ENCODE results near the gene GPC5.

GPC5 gene

DNA sequence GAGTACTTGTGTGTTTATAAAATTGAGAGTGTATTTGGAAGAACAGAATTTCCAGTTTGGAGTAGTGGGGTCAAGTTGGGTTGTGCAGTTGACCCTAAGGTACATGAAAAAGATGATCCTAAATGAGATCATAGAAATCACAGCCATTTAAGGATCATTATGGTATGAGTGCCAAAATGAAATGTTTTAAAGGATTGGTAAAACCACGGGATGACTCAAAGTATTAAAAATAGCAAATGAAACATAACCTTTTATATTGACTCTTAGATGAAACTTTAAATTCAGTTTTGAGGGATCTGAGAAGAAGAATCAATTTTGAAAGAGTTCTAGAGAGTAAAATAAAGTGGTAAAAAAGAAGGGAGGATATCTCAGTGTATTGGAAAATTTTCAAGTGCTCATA, 773.8 kb downstream of the GPC5 start:
- H3K27ac ChIP-seq (ENCODE audit: low read depth, low read length) = no peak overlapping the region
- no peaks in the 10 kb centered on the region for H3K27me3 ChIP-seq (ENCODE audit: low read length)
- TF ChIP-seq EZH2phosphoT487 (conservative IDR thresholded peaks at IDR 0.05; ENCODE audit: low read length) = no peak
- TF ChIP-seq, protein P1, sequence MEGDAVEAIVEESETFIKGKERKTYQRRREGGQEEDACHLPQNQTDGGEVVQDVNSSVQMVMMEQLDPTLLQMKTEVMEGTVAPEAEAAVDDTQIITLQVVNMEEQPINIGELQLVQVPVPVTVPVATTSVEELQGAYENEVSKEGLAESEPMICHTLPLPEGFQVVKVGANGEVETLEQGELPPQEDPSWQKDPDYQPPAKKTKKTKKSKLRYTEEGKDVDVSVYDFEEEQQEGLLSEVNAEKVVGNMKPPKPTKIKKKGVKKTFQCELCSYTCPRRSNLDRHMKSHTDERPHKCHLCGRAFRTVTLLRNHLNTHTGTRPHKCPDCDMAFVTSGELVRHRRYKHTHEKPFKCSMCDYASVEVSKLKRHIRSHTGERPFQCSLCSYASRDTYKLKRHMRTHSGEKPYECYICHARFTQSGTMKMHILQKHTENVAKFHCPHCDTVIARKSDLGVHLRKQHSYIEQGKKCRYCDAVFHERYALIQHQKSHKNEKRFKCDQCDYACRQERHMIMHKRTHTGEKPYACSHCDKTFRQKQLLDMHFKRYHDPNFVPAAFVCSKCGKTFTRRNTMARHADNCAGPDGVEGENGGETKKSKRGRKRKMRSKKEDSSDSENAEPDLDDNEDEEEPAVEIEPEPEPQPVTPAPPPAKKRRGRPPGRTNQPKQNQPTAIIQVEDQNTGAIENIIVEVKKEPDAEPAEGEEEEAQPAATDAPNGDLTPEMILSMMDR (IDR thresholded peaks at IDR 0.05; ENCODE audit: insufficient read depth, low read length, poor library complexity, severe bottlenecking) = no peak
- no peaks in the 10 kb centered on the region for H3K79me2 ChIP-seq (ENCODE audit: insufficient read depth, low read length)
- H2AFZ ChIP-seq (ENCODE audit: low read depth, low read length, severe bottlenecking) = no peak overlapping the region
- H4K20me1 ChIP-seq (ENCODE audit: low read depth, low read length) = no peaks in the 10 kb centered on the region
- no peaks in the 10 kb centered on the region for H3F3A ChIP-seq (ENCODE audit: insufficient read depth)
- H3K4me2 ChIP-seq (ENCODE audit: low read depth, low read length, poor library complexity, severe bottlenecking) = no peak overlapping the region
- H3K9me2 ChIP-seq (replicated peaks; ENCODE audit: insufficient read depth, low read length) = 0 out of 2 replicates have a peak, but pooled peaks cover 5% of the 10 kb centered on the region
- H3K36me3 ChIP-seq (ENCODE audit: low read length) = no peaks in the 10 kb centered on the region
- H3K9ac ChIP-seq (ENCODE audit: low read length) = no peak overlapping the region
- no peak overlapping the region for H3K4me3 ChIP-seq (ENCODE audit: insufficient read depth, low read length, poor library complexity, severe bottlenecking)
- H3K9me3 ChIP-seq (ENCODE audit: insufficient read depth, low read length) = no peaks in the 10 kb centered on the region

DNA sequence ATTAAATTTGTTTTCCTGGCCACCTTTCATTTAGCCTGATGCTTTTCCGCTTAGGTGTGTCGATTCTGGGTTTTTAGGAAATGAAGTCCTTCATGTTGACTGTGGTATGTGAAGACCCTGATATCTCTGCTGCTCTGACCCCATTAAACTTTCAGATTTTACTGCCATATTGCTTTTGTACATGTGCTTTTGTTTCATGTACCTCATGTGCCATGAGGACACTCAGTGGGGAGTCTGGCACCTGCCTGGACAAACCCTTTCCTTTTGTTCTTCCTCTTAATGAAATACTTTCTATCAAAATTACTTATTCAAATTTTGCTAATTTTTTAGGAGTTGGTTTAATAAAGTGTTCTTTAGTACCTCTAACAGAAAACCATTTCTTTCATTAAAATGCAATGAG, 774.8 kb downstream of the GPC5 start:
- no peaks in the 10 kb centered on the region for H3F3A ChIP-seq (ENCODE audit: insufficient read depth)
- H3K9me3 ChIP-seq (ENCODE audit: insufficient read depth, low read length) = no peaks in the 10 kb centered on the region
- no peaks in the 10 kb centered on the region for H3K79me2 ChIP-seq (ENCODE audit: insufficient read depth, low read length)
- H3K9ac ChIP-seq (ENCODE audit: low read length) = no peak overlapping the region
- no peak overlapping the region for H3K4me3 ChIP-seq (ENCODE audit: insufficient read depth, low read length, poor library complexity, severe bottlenecking)
- 0 out of 2 replicates have a peak, but pooled peaks cover 5% of the 10 kb centered on the region for H3K9me2 ChIP-seq (replicated peaks; ENCODE audit: insufficient read depth, low read length)
- H3K27ac ChIP-seq (ENCODE audit: low read depth, low read length) = no peak overlapping the region
- no peaks in the 10 kb centered on the region for H3K36me3 ChIP-seq (ENCODE audit: low read length)
- no peaks in the 10 kb centered on the region for H3K27me3 ChIP-seq (ENCODE audit: low read length)
- no peak for TF ChIP-seq EZH2phosphoT487 (conservative IDR thresholded peaks at IDR 0.05; ENCODE audit: low read length)
- TF ChIP-seq, protein P1 (IDR thresholded peaks at IDR 0.05; ENCODE audit: insufficient read depth, low read length, poor library complexity, severe bottlenecking) = no peak
- H3K4me2 ChIP-seq (ENCODE audit: low read depth, low read length, poor library complexity, severe bottlenecking) = no peak overlapping the region
- no peaks in the 10 kb centered on the region for H4K20me1 ChIP-seq (ENCODE audit: low read depth, low read length)
- H2AFZ ChIP-seq (ENCODE audit: low read depth, low read length, severe bottlenecking) = no peak overlapping the region

DNA sequence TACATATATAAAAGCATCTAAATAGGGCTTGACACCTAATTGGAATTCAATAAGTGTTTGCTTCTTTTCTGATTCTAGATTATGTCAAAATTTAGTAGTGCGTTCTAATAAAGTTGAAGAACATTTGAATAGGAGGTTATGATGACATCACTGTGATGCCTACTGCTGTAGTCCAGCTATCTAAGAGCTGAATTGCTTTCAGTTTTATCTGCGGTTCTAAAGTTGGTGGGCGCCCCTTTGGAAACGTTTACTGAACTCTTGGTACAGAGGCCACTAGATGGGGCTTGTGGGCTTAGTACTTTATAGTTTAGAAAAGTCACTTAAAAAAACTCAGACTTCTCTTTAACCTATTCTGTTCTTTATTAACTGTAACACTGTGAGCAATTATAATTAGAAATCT, 776.9 kb downstream of the GPC5 start:
- Histone ChIP-seq H3K4me2 (ENCODE audit: low read depth, low read length, poor library complexity, severe bottlenecking) (no peak overlapping the region), H3K27ac (ENCODE audit: low read depth, low read length) (no peak overlapping the region), H3K4me3 (ENCODE audit: insufficient read depth, low read length, poor library complexity, severe bottlenecking) (no peak overlapping the region), H4K20me1 (ENCODE audit: low read depth, low read length) (no peaks in the 10 kb centered on the region), H3K27me3 (ENCODE audit: low read length) (no peaks in the 10 kb centered on the region), H2AFZ (ENCODE audit: low read depth, low read length, severe bottlenecking) (no peak overlapping the region), H3K9me2 (replicated peaks; ENCODE audit: insufficient read depth, low read length) (0 out of 2 replicates have a peak, but pooled peaks cover 5% of the 10 kb centered on the region), H3F3A (ENCODE audit: insufficient read depth) (no peaks in the 10 kb centered on the region), H3K9me3 (ENCODE audit: insufficient read depth, low read length) (no peaks in the 10 kb centered on the region), H3K79me2 (ENCODE audit: insufficient read depth, low read length) (no peaks in the 10 kb centered on the region), H3K36me3 (ENCODE audit: low read length) (no peaks in the 10 kb centered on the region), H3K9ac (ENCODE audit: low read length) (no peak overlapping the region)
- no peak for TF ChIP-seq EZH2phosphoT487 (conservative IDR thresholded peaks at IDR 0.05; ENCODE audit: low read length)
- TF ChIP-seq, protein P1 (IDR thresholded peaks at IDR 0.05; ENCODE audit: insufficient read depth, low read length, poor library complexity, severe bottlenecking) = no peak

Measured in SU-DHL-6 (cell line).